ENCODE measurements around the gene RGS5.

- TF ChIP-seq ZFP3 (CRISPR knock-in tag; IDR thresholded peaks at IDR 0.05) (0 out of 2 replicates have a peak, but pooled peaks have one; percentile 58), TSHZ2 (CRISPR knock-in tag; IDR thresholded peaks at IDR 0.05) (peak; percentile 96), ISL1 (CRISPR knock-in tag; IDR thresholded peaks at IDR 0.05) (peak; percentile 95), CREB5 (CRISPR knock-in tag; IDR thresholded peaks at IDR 0.05; ENCODE audit: low read depth) (no peak), PPARA (CRISPR knock-in tag; IDR thresholded peaks at IDR 0.05; ENCODE audit: borderline replicate concordance) (no peak), ZFP30 (CRISPR knock-in tag; IDR thresholded peaks at IDR 0.05) (no peak; the same call in 1 of the 2 replicates), PATZ1 (CRISPR knock-in tag; IDR thresholded peaks at IDR 0.05; ENCODE audit: borderline replicate concordance) (0 out of 2 replicates have a peak, but pooled peaks have one; percentile 24), TCF4 (CRISPR knock-in tag; IDR thresholded peaks at IDR 0.05; ENCODE audit: borderline replicate concordance) (peak; percentile 95), BACH2 (CRISPR knock-in tag; IDR thresholded peaks at IDR 0.05; ENCODE audit: borderline replicate concordance) (peak; percentile 70; the same call in 1 of the 2 replicates), ZNF70 (CRISPR knock-in tag; IDR thresholded peaks at IDR 0.05) (no peak), ZC3H10 (CRISPR knock-in tag; IDR thresholded peaks at IDR 0.05) (no peak), RARB (CRISPR knock-in tag; IDR thresholded peaks at IDR 0.05) (no peak), ARNTL (CRISPR knock-in tag; IDR thresholded peaks at IDR 0.05; ENCODE audit: borderline replicate concordance, low read depth) (no peak)
Measured at GRCh38 chr1:163195728-163196448, 6.8 kb downstream of the RGS5 start.

Data from SK-N-SH treated with all-trans-retinoic acid at 6 μM for 48 hours (cell line).